Measurements from ENCODE around the gene VPS13D.

DNA sequence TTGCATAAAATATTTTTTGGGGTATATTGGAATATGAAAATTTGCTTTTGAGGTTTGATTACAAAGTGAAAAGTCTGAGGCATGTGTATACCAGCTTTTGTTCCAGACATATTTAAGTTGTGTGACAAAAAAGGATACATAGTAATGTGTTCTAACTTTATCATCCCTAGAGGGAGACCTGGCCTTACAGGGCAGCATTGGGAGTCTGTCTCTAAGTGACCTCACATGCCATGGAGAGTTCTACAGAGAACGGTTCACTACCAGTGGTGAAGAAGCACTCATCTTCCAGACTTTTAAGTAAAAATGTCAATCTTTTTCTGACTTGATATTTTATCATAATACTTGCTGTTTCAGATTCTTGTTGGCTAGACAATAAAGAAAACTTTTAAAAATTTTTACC lies 61.0 kb downstream of the VPS13D start:
- TF ChIP-seq, protein P1, sequence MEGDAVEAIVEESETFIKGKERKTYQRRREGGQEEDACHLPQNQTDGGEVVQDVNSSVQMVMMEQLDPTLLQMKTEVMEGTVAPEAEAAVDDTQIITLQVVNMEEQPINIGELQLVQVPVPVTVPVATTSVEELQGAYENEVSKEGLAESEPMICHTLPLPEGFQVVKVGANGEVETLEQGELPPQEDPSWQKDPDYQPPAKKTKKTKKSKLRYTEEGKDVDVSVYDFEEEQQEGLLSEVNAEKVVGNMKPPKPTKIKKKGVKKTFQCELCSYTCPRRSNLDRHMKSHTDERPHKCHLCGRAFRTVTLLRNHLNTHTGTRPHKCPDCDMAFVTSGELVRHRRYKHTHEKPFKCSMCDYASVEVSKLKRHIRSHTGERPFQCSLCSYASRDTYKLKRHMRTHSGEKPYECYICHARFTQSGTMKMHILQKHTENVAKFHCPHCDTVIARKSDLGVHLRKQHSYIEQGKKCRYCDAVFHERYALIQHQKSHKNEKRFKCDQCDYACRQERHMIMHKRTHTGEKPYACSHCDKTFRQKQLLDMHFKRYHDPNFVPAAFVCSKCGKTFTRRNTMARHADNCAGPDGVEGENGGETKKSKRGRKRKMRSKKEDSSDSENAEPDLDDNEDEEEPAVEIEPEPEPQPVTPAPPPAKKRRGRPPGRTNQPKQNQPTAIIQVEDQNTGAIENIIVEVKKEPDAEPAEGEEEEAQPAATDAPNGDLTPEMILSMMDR (IDR thresholded peaks at IDR 0.05) = no peak
- no peak for TF ChIP-seq POLR2A (IDR thresholded peaks at IDR 0.05)

Measured in thyroid gland (tissue), 4 donors.